ENCODE results near the gene MYBBP1A. TPM values are rescaled to one million over a fixed set of nuclear protein-coding genes. Genes with fewer than 3 reads are reported as not detected.

The MYBBP1A gene
- total RNA-seq, 4 donors from 2014 or later: 25.4 to 148 (median 81.5) TPM

GRCh38 chr17:4566785-4567184, 11.6 kb upstream of the MYBBP1A start:
- peaks cover 9 to 26% (median 14%) of the 10 kb centered on the region in 4 donors for H3K4me1 ChIP-seq
- H3K4me3 ChIP-seq: no peak overlapping the region
- no peaks in the 10 kb centered on the region for H3K27me3 ChIP-seq
- in situ Hi-C loops (cut with MboI; ENCODE audit: low pct_ligation_motif_present in 1 of 4, low pct_unique_long_range_greater_than_20kb in 1 of 4, low sequenced_read_pairs in 3 of 4): loop anchor here in 2 of 4 donors (5.0 to 10.0 kb wide), 2 partner anchors 58 to 61 kb away; no protein-coding TSS in a partner anchor
- no peak overlapping the region for H3K27ac ChIP-seq
- no peaks in the 10 kb centered on the region for H3K9me3 ChIP-seq
- 13 to 20% methylated on average over 4 to 5 of the region's 5 CpGs for WGBS, 2 donors (ENCODE audit: low coverage in 1 of 2)
- intact Hi-C loops (cut with DNase I; ENCODE audit: low total_unique reads): loop anchor here (5.0 kb wide), 1 partner anchor 61 kb away; no protein-coding TSS in a partner anchor
- DNase-seq: peak; percentile 57
- TF ChIP-seq CTCF (IDR thresholded peaks at IDR 0.05): peak; percentile 55 to 74 (median 67)
- no peak for TF ChIP-seq POLR2A (IDR thresholded peaks at IDR 0.05)
- TF ChIP-seq EP300 (IDR thresholded peaks at IDR 0.05; ENCODE audit: low read depth): no peak
- no peaks in the 10 kb centered on the region for H3K36me3 ChIP-seq

GRCh38 chr17:4565209-4566141, 10.3 kb upstream of the MYBBP1A start:
- 25 to 29% methylated on average over 12 to 16 of the region's 16 CpGs for WGBS, 2 donors (ENCODE audit: low coverage in 1 of 2)
- DNase-seq: peak; percentile 77
- in situ Hi-C loops (cut with MboI; ENCODE audit: low pct_ligation_motif_present in 1 of 4, low pct_unique_long_range_greater_than_20kb in 1 of 4, low sequenced_read_pairs in 3 of 4) (loop anchor here in 2 of 4 donors (5.0 to 10.0 kb wide), 2 partner anchors 59 to 62 kb away; no protein-coding TSS in a partner anchor), intact Hi-C loops (cut with DNase I; ENCODE audit: low total_unique reads) (loop anchor here (5.0 kb wide), 1 partner anchor 62 kb away; no protein-coding TSS in a partner anchor)
- Histone ChIP-seq H3K4me3 (no peak overlapping the region), H3K9me3 (no peaks in the 10 kb centered on the region), H3K27me3 (no peaks in the 10 kb centered on the region), H3K4me1 (peaks cover 12 to 39% (median 23%) of the 10 kb centered on the region in 4 donors), H3K36me3 (no peaks in the 10 kb centered on the region), H3K27ac (peak overlapping the region in 2 of 4 donors; percentile 23 to 55)
- TF ChIP-seq EP300 (IDR thresholded peaks at IDR 0.05; ENCODE audit: low read depth): no peak
- no peak for TF ChIP-seq POLR2A (IDR thresholded peaks at IDR 0.05)
- TF ChIP-seq CTCF (IDR thresholded peaks at IDR 0.05): peak; percentile 68 to 82 (median 79)
- no peak for TF ChIP-seq POLR2AphosphoS5 (IDR thresholded peaks at IDR 0.05)

GRCh38 chr17:4562015-4562969, 7.1 kb upstream of the MYBBP1A start:
- Histone ChIP-seq H3K27me3 (no peaks in the 10 kb centered on the region), H3K36me3 (no peaks in the 10 kb centered on the region), H3K4me3 (no peak overlapping the region), H3K4me1 (peaks cover 12 to 43% (median 31%) of the 10 kb centered on the region in 4 donors), H3K9me3 (no peaks in the 10 kb centered on the region), H3K27ac (peak overlapping the region; percentile 84 to 91 (median 86))
- in situ Hi-C loops (cut with MboI; ENCODE audit: low pct_ligation_motif_present in 1 of 4, low pct_unique_long_range_greater_than_20kb in 1 of 4, low sequenced_read_pairs in 3 of 4) (loop anchor here in 1 of 4 donors (10.0 kb wide), 1 partner anchor 63 kb away; no protein-coding TSS in a partner anchor), intact Hi-C loops (cut with DNase I; ENCODE audit: low total_unique reads) (no loop called here)
- 12 to 54% methylated on average over 4 to 8 of the region's 8 CpGs for WGBS, 2 donors (ENCODE audit: low coverage in 1 of 2)
- TF ChIP-seq POLR2AphosphoS5 (IDR thresholded peaks at IDR 0.05) (peak in 2 of 3 donors; percentile 15 to 31), POLR2A (IDR thresholded peaks at IDR 0.05) (peak; percentile 39), CTCF (IDR thresholded peaks at IDR 0.05) (no peak), EP300 (IDR thresholded peaks at IDR 0.05; ENCODE audit: low read depth) (no peak)
- DNase-seq: no peak
